ENCODE measurements around the gene LAMB1. TPM values are rescaled to one million over a fixed set of nuclear protein-coding genes. Genes with fewer than 3 reads are reported as not detected.
A peak's percentile ranks its signal among the peaks of the same experiment; 100 is the strongest.

Gene LAMB1
- total RNA-seq, 2 donors from 2014 or later: 95.9 to 132 TPM

GRCh38 chr7:108024538-108024937 lies 21.6 kb upstream of the LAMB1 start:
- ATAC-seq (no peak), DNase-seq (no peak)
- intact Hi-C loops (cut with DNase I, micrococcal nuclease): no loop called here

GRCh38 chr7:108020585-108020984 lies 17.6 kb upstream of the LAMB1 start:
- intact Hi-C loops (cut with DNase I, micrococcal nuclease): no loop called here
- ATAC-seq (no peak), DNase-seq (no peak)

DNA sequence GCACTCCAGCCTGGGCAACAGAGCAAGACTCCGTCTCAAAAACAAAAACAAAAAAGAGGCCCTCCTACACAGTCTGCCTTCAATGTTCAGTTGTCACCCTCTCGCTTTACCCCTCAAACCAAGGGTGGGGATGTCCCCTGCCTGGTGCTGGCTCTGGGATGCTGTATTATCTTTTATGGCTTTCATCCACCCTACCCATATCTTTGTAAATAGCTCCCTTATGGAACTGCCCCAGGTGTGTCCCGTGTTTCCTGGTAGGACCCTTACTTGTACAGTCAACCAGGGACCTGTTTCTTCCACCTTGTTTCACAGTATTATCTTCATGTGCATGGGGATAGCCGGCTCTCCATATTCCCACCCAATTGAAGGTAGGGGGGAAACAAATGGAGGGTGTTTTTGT lies 15.7 kb upstream of the LAMB1 start:
- intact Hi-C loops (cut with DNase I, micrococcal nuclease): no loop called here
- ATAC-seq (peak; percentile 56), DNase-seq (no peak)

DNA sequence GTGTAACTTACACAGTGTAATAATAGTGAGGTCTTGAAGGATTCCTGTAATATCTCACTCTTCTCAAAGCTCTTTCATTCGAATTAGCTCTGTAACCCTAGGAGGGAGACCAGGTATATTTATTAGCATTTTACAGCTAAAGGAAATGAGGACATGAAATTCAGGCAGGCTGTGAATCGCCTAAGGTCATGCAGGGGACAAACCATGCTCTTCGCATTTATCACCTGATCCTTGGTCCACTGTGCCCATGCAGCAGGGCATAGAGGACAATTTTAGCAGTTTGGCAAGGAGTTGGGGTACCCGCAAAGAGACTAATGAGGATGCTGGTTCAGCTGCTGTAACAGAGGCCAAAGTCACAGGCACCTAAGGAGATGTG lies 14.8 kb upstream of the LAMB1 start:
- intact Hi-C loops (cut with DNase I, micrococcal nuclease): no loop called here
- DNase-seq (no peak), ATAC-seq (no peak)

- ATAC-seq: peak; percentile 51
- no peak for DNase-seq
- intact Hi-C loops (cut with DNase I, micrococcal nuclease): no loop called here
Measured at GRCh38 chr7:108016841-108017775, 14.1 kb upstream of the LAMB1 start.

GRCh38 chr7:108015740-108016139 lies 12.8 kb upstream of the LAMB1 start:
- intact Hi-C loops (cut with DNase I, micrococcal nuclease): no loop called here
- DNase-seq (no peak), ATAC-seq (no peak)

GRCh38 chr7:108014747-108015682 lies 12.1 kb upstream of the LAMB1 start:
- peak; percentile 66 for ATAC-seq
- no peak for DNase-seq
- intact Hi-C loops (cut with DNase I, micrococcal nuclease): no loop called here

- no peak for DNase-seq
- intact Hi-C loops (cut with DNase I, micrococcal nuclease): no loop called here
- ATAC-seq: no peak
Measured at GRCh38 chr7:108014215-108014614, 11.3 kb upstream of the LAMB1 start.

DNA sequence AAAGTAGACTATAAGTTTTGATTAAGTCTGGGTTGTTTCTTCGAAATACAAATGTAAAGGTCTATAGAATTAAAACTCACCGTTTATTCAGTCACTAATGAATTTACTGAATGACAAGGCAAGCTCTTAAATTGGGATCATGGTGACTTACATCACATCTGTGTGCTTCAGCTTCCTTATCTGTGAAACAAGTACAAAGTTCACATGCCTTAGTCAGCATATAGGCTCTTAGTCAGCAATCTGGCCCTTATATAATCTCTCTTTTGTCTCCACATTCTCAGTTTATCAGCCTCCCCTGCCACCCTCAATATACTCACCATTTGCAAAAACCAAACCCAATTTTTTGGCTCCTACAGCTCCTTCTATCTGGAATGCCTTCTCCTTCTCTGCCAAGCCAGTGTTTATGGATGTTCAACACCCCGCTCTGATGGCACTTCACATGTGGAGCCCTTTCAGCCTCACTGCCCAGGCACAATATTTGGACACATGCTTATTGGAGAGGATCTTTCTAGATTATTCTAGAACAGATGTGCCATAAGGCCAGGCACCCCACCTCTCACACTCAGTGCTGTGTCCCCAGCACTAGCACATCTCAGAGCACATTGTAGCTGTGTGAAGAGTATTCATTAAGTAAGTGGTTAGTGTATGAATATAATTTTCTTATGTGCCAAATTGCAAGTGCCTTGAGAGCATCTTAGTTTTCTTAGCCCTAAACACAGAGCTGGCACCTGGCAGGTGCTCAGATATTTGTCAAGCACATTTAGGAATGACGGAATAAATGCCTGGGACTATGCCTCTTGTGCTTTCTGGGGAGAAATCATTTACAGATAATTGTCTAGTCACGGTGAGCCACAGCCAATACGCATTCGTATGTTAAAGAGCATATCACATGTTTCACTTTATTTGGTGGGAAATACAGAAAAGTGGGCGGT lies 9.8 kb upstream of the LAMB1 start:
- intact Hi-C loops (cut with DNase I, micrococcal nuclease): no loop called here
- DNase-seq (no peak), ATAC-seq (peak; percentile 83)

DNA sequence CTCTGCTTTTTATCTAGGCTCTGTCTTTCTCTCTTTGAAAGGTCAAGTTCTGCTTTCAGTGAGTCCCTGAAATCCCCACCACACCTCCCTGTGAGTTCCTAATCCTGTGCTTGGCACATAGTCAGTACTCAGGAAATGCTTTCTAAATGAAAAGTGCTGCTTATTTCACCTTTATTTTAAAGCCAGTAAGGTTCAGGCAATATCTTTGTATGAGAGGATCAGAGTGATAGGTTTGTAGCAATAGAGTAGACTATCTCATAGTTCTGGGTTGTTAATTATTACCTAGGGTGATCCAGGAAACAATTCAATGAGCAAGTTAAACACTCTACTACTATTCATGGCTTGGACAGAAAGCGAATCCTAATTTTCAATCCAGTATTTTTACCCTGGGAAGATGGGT lies 7.4 kb upstream of the LAMB1 start:
- ATAC-seq: peak; percentile 76
- intact Hi-C loops (cut with DNase I, micrococcal nuclease): no loop called here
- DNase-seq: no peak

DNA sequence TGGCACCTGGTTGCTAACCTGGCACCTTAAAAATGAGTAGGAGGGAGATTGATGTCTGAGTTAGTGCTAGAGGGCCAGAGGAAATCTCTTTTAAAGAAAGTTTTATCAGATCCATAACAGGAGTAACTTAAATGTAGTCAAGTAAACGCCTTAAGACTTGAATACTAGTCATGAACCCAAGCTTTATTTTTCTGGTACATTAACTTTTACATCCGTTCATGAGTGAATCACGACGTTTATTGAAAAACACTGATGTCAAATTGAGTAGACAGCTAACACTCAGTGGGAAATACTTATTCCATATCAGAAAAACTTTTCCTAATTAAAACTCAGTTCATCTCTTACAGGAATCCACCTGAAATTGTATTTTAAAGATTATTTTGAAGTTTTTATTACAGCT lies 6.9 kb upstream of the LAMB1 start:
- DNase-seq (no peak), ATAC-seq (no peak)
- intact Hi-C loops (cut with DNase I, micrococcal nuclease): no loop called here

- ATAC-seq (no peak), DNase-seq (no peak)
- intact Hi-C loops (cut with DNase I, micrococcal nuclease): no loop called here
Measured at GRCh38 chr7:108008827-108009226, 5.9 kb upstream of the LAMB1 start.

DNA sequence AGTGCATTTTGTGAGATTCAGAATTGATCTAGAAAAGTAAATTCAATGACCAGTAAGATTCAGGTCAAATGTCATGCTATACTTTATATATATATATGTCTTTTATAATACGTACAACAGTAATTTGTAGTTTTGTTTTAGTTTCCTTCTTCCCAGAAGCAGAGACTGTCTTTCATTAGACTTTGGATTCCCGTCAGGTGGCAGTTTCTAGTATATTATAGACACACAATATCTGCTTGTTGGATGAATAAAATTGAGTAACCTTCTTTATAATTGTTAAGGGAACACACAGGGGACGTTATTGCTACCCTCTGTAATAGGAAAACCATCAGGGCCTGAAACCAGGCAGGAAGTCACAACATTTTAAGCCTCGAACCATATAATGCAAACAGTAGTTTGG lies 5.3 kb upstream of the LAMB1 start:
- no peak for DNase-seq
- intact Hi-C loops (cut with DNase I, micrococcal nuclease): no loop called here
- ATAC-seq: peak; percentile 24

- intact Hi-C loops (cut with DNase I, micrococcal nuclease): no loop called here
- ATAC-seq: no peak
- no peak for DNase-seq
Measured at GRCh38 chr7:108007762-108008161, 4.8 kb upstream of the LAMB1 start.

DNA sequence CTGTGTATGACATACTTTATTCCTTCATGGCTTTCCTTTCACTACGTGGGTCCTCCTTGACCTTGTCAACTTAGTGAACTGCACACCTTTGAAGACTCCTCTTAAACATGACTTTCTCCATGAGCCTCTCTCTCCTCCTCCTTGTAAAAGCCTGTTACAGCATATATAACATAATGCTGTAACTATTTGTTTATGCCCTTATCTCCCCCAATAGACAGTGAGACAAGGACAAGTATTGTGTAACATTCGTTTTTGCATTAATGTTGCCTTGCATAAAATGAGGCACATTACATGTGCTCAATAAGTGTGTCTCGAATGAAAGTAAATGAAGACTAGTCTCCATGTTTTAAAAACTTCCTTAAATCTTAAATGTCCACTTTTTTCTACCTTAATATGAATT lies 4.3 kb upstream of the LAMB1 start:
- intact Hi-C loops (cut with DNase I, micrococcal nuclease): no loop called here
- no peak for ATAC-seq

DNA sequence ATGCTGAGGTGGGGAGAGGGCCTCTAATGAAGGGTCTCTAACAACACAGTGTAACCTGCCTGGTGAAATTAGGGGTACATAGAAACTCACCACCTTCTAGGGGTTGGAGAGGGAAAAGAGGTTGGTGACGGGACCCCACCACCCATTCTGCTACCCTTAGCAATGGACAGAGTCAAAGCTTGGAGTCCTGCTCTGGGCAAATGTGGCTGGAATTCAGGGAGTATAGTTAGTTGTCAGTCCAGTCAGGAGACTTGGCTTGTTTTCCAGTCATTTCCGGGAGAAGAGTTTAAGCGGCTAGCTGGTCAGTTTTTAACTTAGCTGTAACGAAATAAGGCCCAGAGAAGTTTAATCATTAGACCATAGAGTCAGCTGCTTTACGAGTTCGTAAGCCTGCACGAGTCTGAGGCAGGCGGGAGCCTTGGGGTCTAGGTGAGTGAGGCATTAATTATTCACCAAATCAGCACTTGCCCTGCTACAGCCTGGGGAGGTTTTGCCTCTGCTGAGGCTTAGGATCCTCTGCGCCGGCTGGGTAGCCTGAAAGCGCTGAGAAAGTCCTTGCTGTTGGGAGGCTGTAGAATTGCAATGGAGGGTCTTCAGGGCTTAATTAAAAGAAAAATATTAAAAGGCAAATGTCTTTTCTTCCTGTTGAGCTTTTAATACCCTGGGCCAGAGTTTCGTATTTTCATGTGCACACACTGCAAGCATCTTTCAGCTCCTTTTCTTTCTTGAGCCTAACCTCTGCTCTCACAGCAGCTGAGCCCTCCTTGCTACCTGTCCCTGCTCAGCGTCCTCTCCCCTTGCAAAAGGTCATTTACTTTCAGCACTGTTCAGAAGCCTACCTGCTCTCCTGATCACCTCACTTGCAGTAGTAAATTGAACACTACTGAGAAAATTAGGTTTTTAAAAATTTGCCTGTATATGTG lies 1.5 kb upstream of the LAMB1 start:
- intact Hi-C loops (cut with DNase I, micrococcal nuclease): loop anchor here in 1 of 2 donors (5.0 kb wide), 1 partner anchor 67 kb away; no protein-coding TSS in a partner anchor
- DNase-seq (peak in 1 of 2 donors; percentile 28), ATAC-seq (peak; percentile 25)

More for the DNA sequence above, 4.3 kb upstream of the LAMB1 start:
- no peak for DNase-seq

DNA sequence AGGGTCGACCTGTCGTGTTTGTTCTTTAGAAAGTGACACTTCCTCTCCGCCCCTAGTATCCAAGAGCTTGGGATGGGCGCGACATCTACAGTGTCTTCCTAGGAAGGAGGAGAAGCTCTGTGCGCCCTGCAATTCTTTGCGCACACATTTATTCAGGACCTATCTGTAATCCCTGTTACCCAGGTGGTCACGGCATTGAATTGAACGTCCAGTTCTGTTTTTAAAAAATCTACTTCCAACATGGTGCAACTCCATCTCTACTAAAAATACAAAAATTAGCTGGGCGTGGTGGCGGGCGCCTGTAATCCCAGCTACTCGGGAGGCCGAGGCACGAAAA lies 606 bp upstream of the LAMB1 start:
- ATAC-seq (no peak), DNase-seq (no peak)
- intact Hi-C loops (cut with DNase I, micrococcal nuclease): loop anchor here in 1 of 2 donors (5.0 kb wide), 1 partner anchor 66 kb away; no protein-coding TSS in a partner anchor

Data from left colon (tissue), 2 donors.